AG09319 (cell line): ENCODE data around the gene DDX4.

Experiments used
- DNase-seq: peaks from one replicate; pipeline ENCODE4 v3.0.0-alpha.2; 2010; ENCODE audit warnings: low read depth; ENCODE audit errors: extremely low read depth
- CTCF ChIP-seq: IDR thresholded peaks from 2 replicates; pipeline ENCODE4 v1.5.1; 2011; ENCODE audit warnings: low read depth, mild to moderate bottlenecking, inconsistent platforms, low read length, moderate library complexity

The DDX4 gene

GRCh38 chr5:55724281-55724680 lies 13.6 kb upstream of the DDX4 start:
- DNase-seq: no peak
- no peak for TF ChIP-seq CTCF

GRCh38 chr5:55731848-55732247 lies 6.0 kb upstream of the DDX4 start:
- DNase-seq: no peak
- TF ChIP-seq CTCF: no peak

GRCh38 chr5:55732585-55732984 lies 5.3 kb upstream of the DDX4 start:
- no peak for TF ChIP-seq CTCF
- no peak for DNase-seq

GRCh38 chr5:55734658-55735057 lies 3.2 kb upstream of the DDX4 start:
- no peak for DNase-seq
- TF ChIP-seq CTCF: no peak

- no peak for TF ChIP-seq CTCF
- no peak for DNase-seq
Measured at GRCh38 chr5:55742778-55743177, 4.9 kb downstream of the DDX4 start.

- no peak for TF ChIP-seq CTCF
- DNase-seq: no peak
Measured at GRCh38 chr5:55747778-55748318, 10.0 kb downstream of the DDX4 start.

GRCh38 chr5:55749387-55749786 lies 11.5 kb downstream of the DDX4 start:
- TF ChIP-seq CTCF: no peak
- no peak for DNase-seq
